Keratinocyte (primary cell): ENCODE data around the gene DHX58.

Source experiments
- EZH2 ChIP-seq: IDR thresholded peaks from one replicate; pipeline ENCODE4 v1.6.1; 2012; ENCODE audit warnings: inconsistent platforms, mild to moderate bottlenecking, low read length, moderate library complexity
- TF ChIP-seq, protein P1 (sequence below), 3 experiments: IDR thresholded peaks in 1 of 3; conservative IDR thresholded peaks in 1 of 3; optimal IDR thresholded peaks in 1 of 3; 2 replicates in 2 of 3; 3 replicates in 1 of 3; pipeline versions ENCODE3 to v1.5.1; 2011; ENCODE audit warnings: low read length in 3 of 3, mild to moderate bottlenecking in 3 of 3, moderate library complexity in 2 of 3, control low read depth in 1 of 3, inconsistent platforms in 1 of 3; ENCODE audit not compliant: insufficient read depth in 2 of 3; ENCODE audit errors: extremely low read depth in 1 of 3

DNA sequence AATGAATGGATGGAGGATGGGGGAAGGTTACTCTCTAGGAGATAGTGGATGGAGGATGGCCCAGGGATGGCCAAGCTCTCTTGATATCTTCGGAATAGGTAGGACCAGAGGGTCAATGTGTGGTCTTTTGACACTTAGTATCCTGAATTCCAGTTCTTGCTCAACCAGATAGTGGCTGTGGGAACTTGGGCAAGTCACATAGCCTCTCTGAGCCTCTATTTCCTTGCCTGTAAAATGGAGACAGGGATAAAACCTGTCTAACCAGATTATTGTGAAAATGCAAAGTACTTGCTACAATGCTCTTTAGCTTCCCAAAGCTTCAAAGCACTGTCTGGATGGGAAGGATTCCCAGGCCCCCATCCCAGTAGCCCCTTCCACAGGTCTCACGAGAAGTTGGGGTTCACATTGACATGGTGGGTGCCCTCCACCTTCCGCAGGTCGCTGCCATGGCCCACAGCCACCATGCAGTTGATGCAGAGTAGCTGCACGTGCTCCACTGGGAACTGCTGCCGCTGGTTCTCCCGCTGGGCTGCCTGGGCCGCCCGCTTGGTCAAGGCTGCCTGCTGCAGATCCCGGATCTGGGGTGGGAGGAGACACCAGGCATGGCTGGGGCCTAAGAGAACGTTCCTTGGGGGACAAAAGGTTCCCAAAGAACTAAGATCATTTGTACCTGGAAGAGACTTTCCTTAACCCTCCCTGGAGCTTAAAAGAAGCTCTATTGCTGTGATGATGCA lies 9.1 kb downstream of the DHX58 start:
- TF ChIP-seq, protein P1, sequence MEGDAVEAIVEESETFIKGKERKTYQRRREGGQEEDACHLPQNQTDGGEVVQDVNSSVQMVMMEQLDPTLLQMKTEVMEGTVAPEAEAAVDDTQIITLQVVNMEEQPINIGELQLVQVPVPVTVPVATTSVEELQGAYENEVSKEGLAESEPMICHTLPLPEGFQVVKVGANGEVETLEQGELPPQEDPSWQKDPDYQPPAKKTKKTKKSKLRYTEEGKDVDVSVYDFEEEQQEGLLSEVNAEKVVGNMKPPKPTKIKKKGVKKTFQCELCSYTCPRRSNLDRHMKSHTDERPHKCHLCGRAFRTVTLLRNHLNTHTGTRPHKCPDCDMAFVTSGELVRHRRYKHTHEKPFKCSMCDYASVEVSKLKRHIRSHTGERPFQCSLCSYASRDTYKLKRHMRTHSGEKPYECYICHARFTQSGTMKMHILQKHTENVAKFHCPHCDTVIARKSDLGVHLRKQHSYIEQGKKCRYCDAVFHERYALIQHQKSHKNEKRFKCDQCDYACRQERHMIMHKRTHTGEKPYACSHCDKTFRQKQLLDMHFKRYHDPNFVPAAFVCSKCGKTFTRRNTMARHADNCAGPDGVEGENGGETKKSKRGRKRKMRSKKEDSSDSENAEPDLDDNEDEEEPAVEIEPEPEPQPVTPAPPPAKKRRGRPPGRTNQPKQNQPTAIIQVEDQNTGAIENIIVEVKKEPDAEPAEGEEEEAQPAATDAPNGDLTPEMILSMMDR (optimal IDR thresholded peaks at IDR 0.05 in 1 of 3, IDR thresholded peaks at IDR 0.05 in 1 of 3, conservative IDR thresholded peaks at IDR 0.05 in 1 of 3; ENCODE audit: extremely low read depth in 1 of 3, insufficient read depth in 2 of 3, low read length in 3 of 3): no peak
- no peak for TF ChIP-seq EZH2
